Measurements from ENCODE around the gene A4GALT.
"Not testable (repeated sequence)": the region's sequence is repeated elsewhere in the genome, so short reads cannot be mapped to it uniquely, and the experiment has no call there.

GRCh38 chr22:42677936-42678335 is 42.7 kb downstream of the A4GALT start:
- not testable (repeated sequence) for TF ChIP-seq HNRNPH1 (optimal IDR thresholded peaks at IDR 0.05; ENCODE audit: low read depth, low read length); ASH2L (IDR thresholded peaks at IDR 0.05; ENCODE audit: insufficient read length, low read depth, low read length); JUNB (CRISPR knock-in tag; IDR thresholded peaks at IDR 0.05; ENCODE audit: borderline replicate concordance); CTCF (CRISPR knock-in tag; IDR thresholded peaks at IDR 0.05); NCOA5 (CRISPR knock-in tag; IDR thresholded peaks at IDR 0.05); RAD21 (CRISPR knock-in tag; IDR thresholded peaks at IDR 0.05); MAFK (conservative IDR thresholded peaks at IDR 0.05 in 1 of 2, IDR thresholded peaks at IDR 0.05 in 1 of 2; ENCODE audit: low read length in 2 of 2); EZH2 (conservative IDR thresholded peaks at IDR 0.05; ENCODE audit: low read depth, low read length); CBX5 (CRISPR knock-in tag; IDR thresholded peaks at IDR 0.05; ENCODE audit: borderline replicate concordance); ZNF558 (CRISPR knock-in tag; IDR thresholded peaks at IDR 0.05; ENCODE audit: borderline replicate concordance); PRDM4 (CRISPR knock-in tag; IDR thresholded peaks at IDR 0.05; ENCODE audit: borderline replicate concordance); CREB1 (IDR thresholded peaks at IDR 0.05); CREB1 (CRISPR knock-in tag; IDR thresholded peaks at IDR 0.05); ZBTB21 (CRISPR knock-in tag; IDR thresholded peaks at IDR 0.05)

Data from HepG2 (cell line).